Natural killer cell (primary cell): ENCODE measurements around the gene SLC9A7. TPM values are rescaled to one million over a fixed set of nuclear protein-coding genes. Genes with fewer than 3 reads are reported as not detected.
"Not testable (repeated sequence)": the region's sequence is repeated elsewhere in the genome, so short reads cannot be mapped to it uniquely, and the experiment has no call there.

ENCODE experiments used
- ATAC-seq, 3 donors: fragments of 150-1000 bp in 2 of 3; fragments of 200-7000 bp in 1 of 3; cut with Tn5 transposase; 1 replicate in 1 of 3; 2 replicates in 2 of 3; pipeline ENCODE4 v1.10.0; 2021; ENCODE audit warnings: mild to moderate bottlenecking in 2 of 3, moderate library complexity in 2 of 3
- DNase-seq, 2 donors: peaks; one replicate each; pipeline versions ENCODE4 v3.0.0 to v3.0.0-alpha.2; 2013 to 2021; ENCODE audit warnings: mixed read lengths in 1 of 2
- H3K27ac ChIP-seq: one replicate; pipeline ENCODE4 v1.5.1; 2013; ENCODE audit warnings: mild to moderate bottlenecking, low read length
- H3K27me3 ChIP-seq: one replicate; pipeline ENCODE4 v1.6.1; 2013; ENCODE audit warnings: low read length; ENCODE audit not compliant: control insufficient read depth, insufficient read depth
- H3K36me3 ChIP-seq: one replicate; pipeline ENCODE4 v1.6.1; 2013; ENCODE audit warnings: low read length; ENCODE audit not compliant: control insufficient read depth, insufficient read depth
- H3K4me1 ChIP-seq: one replicate; pipeline ENCODE4 v1.6.1; 2013; ENCODE audit warnings: low read length; ENCODE audit not compliant: control insufficient read depth, insufficient read depth
- H3K4me3 ChIP-seq: one replicate; pipeline ENCODE4 v1.5.1; 2013; ENCODE audit warnings: low read length
- H3K9me3 ChIP-seq: one replicate; pipeline ENCODE4 v1.6.1; 2013; ENCODE audit warnings: low read length; ENCODE audit not compliant: control insufficient read depth, insufficient read depth
- H3K27ac Mint-ChIP-seq, 2 donors: one replicate each; pipeline ENCODE4 v1.8.0; 2022; ENCODE audit warnings: mild to moderate bottlenecking in 2 of 2, mixed read lengths in 2 of 2, moderate library complexity in 1 of 2
- H3K27me3 Mint-ChIP-seq, 2 donors: one replicate each; pipeline ENCODE4 v1.8.0; 2022; ENCODE audit warnings: low read depth in 2 of 2, mixed read lengths in 2 of 2
- H3K36me3 Mint-ChIP-seq: one replicate; pipeline ENCODE4 v1.8.0; 2022; ENCODE audit warnings: mixed read lengths
- H3K4me1 Mint-ChIP-seq, 2 donors: one replicate each; pipeline ENCODE4 v1.8.0; 2022; ENCODE audit warnings: mixed read lengths in 2 of 2
- H3K4me3 Mint-ChIP-seq: one replicate; pipeline ENCODE4 v1.8.0; 2022; ENCODE audit warnings: mild to moderate bottlenecking, moderate library complexity, mixed read lengths
- H3K9me3 Mint-ChIP-seq, 2 donors: one replicate each; pipeline ENCODE4 v1.8.0; 2022; ENCODE audit warnings: mixed read lengths in 2 of 2
- CTCF ChIP-seq: fragments of 200-600 bp; IDR thresholded peaks from one replicate; pipeline ENCODE4 v1.8.0; 2022; ENCODE audit warnings: antibody characterized with exemption
- WGBS: methylation state at CpG from one replicate; pipeline ENCODE4 v1.1.7; 2013; ENCODE audit warnings: missing lambda C conversion rate; ENCODE audit not compliant: insufficient coverage; 5-methylcytosine and 5-hydroxymethylcytosine counted together
- intact Hi-C: fragments of 100-400 bp; cut with micrococcal nuclease; formaldehyde crosslinking; loops from one replicate; pipeline ENCODE4 v1.14.2; 2022
- total RNA-seq, 4 donors: library from RNA; stranded (reverse); fragments of 120-200 nt in 1 of 4; gene quantifications; one replicate each; pipeline versions ENCODE4 v1.2.3 to v1.2.4, GENCODE V29; 2013 to 2022

SLC9A7 gene
- total RNA-seq, 3 donors from 2014 or later (not counting 1 experiment from before 2014, with no cell fraction given) = 0.39 to 1.1 (median 0.75) TPM

DNA sequence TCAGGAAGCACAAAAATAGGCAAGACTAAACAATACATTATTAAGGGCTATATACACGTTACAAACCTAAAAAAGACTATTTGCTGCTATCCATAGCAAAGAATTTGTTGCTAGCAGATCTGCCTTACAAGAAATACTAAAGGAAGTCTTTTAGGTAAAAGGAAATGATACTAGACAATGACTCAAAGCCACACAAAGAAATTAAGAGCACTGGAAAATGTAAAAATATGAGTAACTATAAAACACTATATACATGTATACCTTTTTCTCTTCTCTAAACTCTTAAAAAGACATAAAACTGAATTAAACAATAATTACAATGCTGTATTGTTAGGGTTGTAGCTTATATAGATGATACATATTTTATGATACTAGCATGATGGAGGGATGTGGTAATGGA is 25.7 kb downstream of the SLC9A7 start:
- Mint-ChIP-seq H3K36me3 (peaks cover 8% of the 10 kb centered on the region), H3K4me3 (no peak overlapping the region), H3K27me3 (peaks cover 0 to 8% of the 10 kb centered on the region in 2 donors), H3K9me3 (peaks cover 2 to 7% of the 10 kb centered on the region in 2 donors), H3K27ac (no peak overlapping the region), H3K4me1 (no peaks in the 10 kb centered on the region)
- Histone ChIP-seq H3K27me3 (no peaks in the 10 kb centered on the region), H3K4me3 (no peak overlapping the region), H3K27ac (no peak overlapping the region), H3K9me3 (no peaks in the 10 kb centered on the region), H3K36me3 (no peaks in the 10 kb centered on the region), H3K4me1 (no peaks in the 10 kb centered on the region)
- no peak for TF ChIP-seq CTCF
- DNase-seq (no peak), ATAC-seq (no peak)
- intact Hi-C loops = no loop called here
- 60% methylated on average over 1 of the region's 1 CpG for WGBS

GRCh38 chrX:46730765-46731164 is 28.2 kb downstream of the SLC9A7 start:
- Histone ChIP-seq H3K9me3 (no peaks in the 10 kb centered on the region), H3K4me3 (no peak overlapping the region), H3K36me3 (no peaks in the 10 kb centered on the region), H3K27ac (no peak overlapping the region), H3K4me1 (no peaks in the 10 kb centered on the region), H3K27me3 (no peaks in the 10 kb centered on the region)
- ATAC-seq = no peak
- no peak overlapping the region for H3K27ac Mint-ChIP-seq
- H3K9me3 Mint-ChIP-seq = peaks cover 0 to 2% of the 10 kb centered on the region in 2 donors
- peaks cover 0 to 14% of the 10 kb centered on the region in 2 donors for H3K27me3 Mint-ChIP-seq
- H3K4me1 Mint-ChIP-seq = no peaks in the 10 kb centered on the region
- WGBS = no CpG with 5 or more reads among the region's 1 CpG
- TF ChIP-seq CTCF = no peak
- H3K4me3 Mint-ChIP-seq = no peak overlapping the region
- no peak for DNase-seq
- intact Hi-C loops = no loop called here
- peaks cover 1% of the 10 kb centered on the region for H3K36me3 Mint-ChIP-seq

DNA sequence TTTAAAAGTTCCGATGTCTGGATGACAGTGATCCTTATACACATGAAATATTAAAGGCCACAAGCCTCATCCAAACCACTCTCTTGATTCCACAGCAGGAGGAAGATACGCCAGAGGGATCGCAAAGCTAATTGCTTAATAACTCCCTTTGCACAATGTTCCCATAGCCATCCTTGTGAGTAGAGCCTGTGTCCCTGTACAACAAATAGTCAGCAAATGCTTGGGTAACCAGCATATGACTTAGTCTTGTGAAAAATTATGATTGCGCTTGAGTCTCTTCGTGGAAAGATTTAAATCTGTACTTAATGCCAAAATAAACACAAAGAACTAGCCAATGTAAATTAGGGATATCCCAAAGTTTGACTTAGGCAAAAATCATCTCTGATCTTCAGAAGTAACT is 31.5 kb downstream of the SLC9A7 start:
- Histone ChIP-seq H3K27me3 (no peaks in the 10 kb centered on the region), H3K4me3 (no peak overlapping the region), H3K4me1 (no peaks in the 10 kb centered on the region), H3K27ac (no peak overlapping the region), H3K36me3 (no peaks in the 10 kb centered on the region), H3K9me3 (no peaks in the 10 kb centered on the region)
- H3K27me3 Mint-ChIP-seq = peaks cover 0 to 22% of the 10 kb centered on the region in 2 donors
- no peaks in the 10 kb centered on the region for H3K9me3 Mint-ChIP-seq
- intact Hi-C loops = no loop called here
- no peaks in the 10 kb centered on the region for H3K36me3 Mint-ChIP-seq
- ATAC-seq (no peak), DNase-seq (no peak)
- WGBS = 92% methylated on average over 2 of the region's 5 CpGs
- H3K27ac Mint-ChIP-seq = no peak overlapping the region
- H3K4me3 Mint-ChIP-seq = no peak overlapping the region
- no peak for TF ChIP-seq CTCF
- H3K4me1 Mint-ChIP-seq = no peaks in the 10 kb centered on the region

DNA sequence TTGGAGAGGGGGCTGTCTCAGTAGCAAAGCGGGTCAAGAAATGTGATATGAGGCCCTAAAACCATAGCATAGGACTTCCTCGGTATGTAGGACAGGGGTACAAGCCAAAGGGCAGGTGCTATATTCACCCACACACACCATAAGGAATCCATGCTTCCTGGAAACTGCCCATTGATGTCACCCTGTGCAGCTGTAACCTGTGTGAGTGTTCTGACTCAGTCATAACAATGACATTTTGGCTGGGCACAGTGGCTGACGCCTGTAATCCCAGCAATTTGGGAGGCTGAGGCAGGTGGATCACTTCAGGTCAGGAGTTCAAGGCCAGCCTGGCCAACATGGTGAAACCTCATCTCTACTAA is 35.4 kb downstream of the SLC9A7 start:
- intact Hi-C loops = not testable (repeated sequence)

More for the DNA sequence above, 35.4 kb downstream of the SLC9A7 start:
- not testable (repeated sequence) for H3K4me1 Mint-ChIP-seq, H3K36me3 Mint-ChIP-seq, H3K4me3 Mint-ChIP-seq, H3K36me3 ChIP-seq, ATAC-seq, H3K9me3 Mint-ChIP-seq, H3K27ac Mint-ChIP-seq, H3K4me3 ChIP-seq, H3K27ac ChIP-seq, H3K4me1 ChIP-seq, H3K27me3 ChIP-seq, DNase-seq, H3K9me3 ChIP-seq
- WGBS = 88% methylated on average over 1 of the region's 3 CpGs
- peaks cover 0 to 29% of the 10 kb centered on the region in 2 donors for H3K27me3 Mint-ChIP-seq
